Spleen (tissue), 11 donors: ENCODE results near the gene NGRN. TPM values are rescaled to one million over a fixed set of nuclear protein-coding genes. Genes with fewer than 3 reads are reported as not detected.
"Not testable (repeated sequence)": the region's sequence is repeated elsewhere in the genome, so short reads cannot be mapped to it uniquely, and the experiment has no call there.

Source experiments
- DNase-seq: peaks from one replicate; pipeline ENCODE4 v3.0.0-alpha.2; 2020
- H3K27ac ChIP-seq, 8 donors: fragments of 200-600 bp; sonication (generic) in 7 of 8; 1 replicate in 4 of 8; 2 replicates in 4 of 8; pipeline versions ENCODE4 v1.5.0 to v1.8.0; 2016 to 2021; ENCODE audit warnings: inconsistent platforms in 4 of 8, mild to moderate bottlenecking in 4 of 8, moderate library complexity in 1 of 8
- H3K27me3 ChIP-seq, 7 donors: fragments of 200-600 bp; sonication (generic) in 6 of 7; replicated peaks in 1 of 7; 1 replicate in 4 of 7; 2 replicates in 3 of 7; pipeline versions ENCODE4 v1.5.0 to v1.8.0; 2016 to 2021; ENCODE audit warnings: inconsistent platforms in 3 of 7, mild to moderate bottlenecking in 1 of 7
- H3K36me3 ChIP-seq, 6 donors: fragments of 200-600 bp; sonication (generic) in 5 of 6; 1 replicate in 4 of 6; 2 replicates in 2 of 6; pipeline versions ENCODE4 v1.5.0 to v1.8.0; 2016 to 2021; ENCODE audit warnings: inconsistent platforms in 2 of 6
- H3K4me1 ChIP-seq, 6 donors: fragments of 200-600 bp; sonication (generic) in 5 of 6; 1 replicate in 3 of 6; 2 replicates in 3 of 6; pipeline versions ENCODE4 v1.5.0 to v1.8.0; 2016 to 2021; ENCODE audit warnings: inconsistent platforms in 3 of 6
- H3K4me3 ChIP-seq, 8 donors: fragments of 200-600 bp; sonication (generic) in 7 of 8; 1 replicate in 4 of 8; 2 replicates in 4 of 8; pipeline versions ENCODE4 v1.5.0 to v1.8.0; 2016 to 2021; ENCODE audit warnings: inconsistent platforms in 4 of 8, mild to moderate bottlenecking in 4 of 8, moderate library complexity in 2 of 8
- H3K9me3 ChIP-seq, 8 donors: fragments of 200-600 bp; sonication (generic) in 7 of 8; 1 replicate in 4 of 8; 2 replicates in 4 of 8; pipeline versions ENCODE4 v1.5.0 to v1.8.0; 2016 to 2021; ENCODE audit warnings: inconsistent platforms in 4 of 8
- CTCF ChIP-seq, 11 experiments: fragments of 200-600 bp in 7 of 11; fragments of 450-650 bp in 4 of 11; sonication (generic) in 4 of 11; IDR thresholded peaks in 8 of 11; conservative IDR thresholded peaks in 3 of 11; 1 replicate in 7 of 11; 2 replicates in 4 of 11; pipeline versions ENCODE4 v1.4.0 to v1.8.0; 2016 to 2021; ENCODE audit warnings: antibody characterized with exemption in 11 of 11, inconsistent platforms in 4 of 11, mild to moderate bottlenecking in 1 of 11
- POLR2A ChIP-seq, 3 donors: fragments of 450-650 bp; IDR thresholded peaks; one replicate each; pipeline ENCODE4 v1.5.1; 2017; ENCODE audit warnings: antibody characterized with exemption in 3 of 3, mild to moderate bottlenecking in 1 of 3
- POLR2AphosphoS5 ChIP-seq, 3 donors: sonication (generic); formaldehyde crosslinking; IDR thresholded peaks; one replicate each; pipeline ENCODE4 v1.5.1; 2017; ENCODE audit warnings: antibody characterized with exemption in 3 of 3
- WGBS, 5 donors: extraction: QIAGEN DNeasy Blood & Tissue Kit in 3 of 5; methylation state at CpG; one replicate each; pipeline versions ENCODE4 v1.1.5 to v1.1.7; 2013 to 2018; 5-methylcytosine and 5-hydroxymethylcytosine counted together
- intact Hi-C: fragments of 100-400 bp; cut with DNase I; formaldehyde crosslinking; loops from one replicate; pipeline ENCODE4 v1.15.0; 2023; ENCODE audit warnings: low total_unique reads
- polyA plus RNA-seq, 3 donors: library from polyadenylated mRNA; stranded (reverse); fragments of 200-250 nt; gene quantifications; one replicate each; pipeline ENCODE4 v1.2.1, GENCODE V29; 2013
- total RNA-seq, 7 donors: library from RNA; depleted of rRNA in 3 of 7; stranded (reverse); fragments of >200 nt in 3 of 7; fragmentation: NEBNext Ultra II Directional in 4 of 7; extraction: Animal tissue kit (Norgen Biotek cat#: 25700) in 4 of 7; gene quantifications; one replicate each; pipeline versions ENCODE4 v1.1.0 to v1.2.1, GENCODE V29; 2016 to 2021
- donor health status: healthy with polysubstance abuse.
- donor health status: DM: no; HTN: no; CAD: no; lungs with moderate emphysema.
- donor health status: DM: no; HTN: no; CAD: no.
- donor health status: Bipolar disorder and iron deficiency.
- donor health status: healthy.
- donor health status: DM: no; HTN: no; CAD: no.
- donor health status: DM: yes; HTN: yes; CAD: no.

NGRN gene
- total and polyA plus RNA-seq, 10 donors = 27.2 to 53.2 (median 46.6) TPM

- 65 to 84% (median 70%) methylated on average over 1 of the region's 1 CpG for WGBS, 5 donors
- Histone ChIP-seq H3K27ac (no peak overlapping the region), H3K9me3 (no peaks in the 10 kb centered on the region), H3K27me3 (no peaks in the 10 kb centered on the region), H3K4me3 (peak overlapping the region in 3 of 8 donors; percentile 66 to 91 (median 70)), H3K36me3 (peaks cover 0 to 65% (median 34%) of the 10 kb centered on the region in 6 donors), H3K4me1 (peaks cover 48 to 91% (median 68%) of the 10 kb centered on the region in 6 donors)
- intact Hi-C loops = no loop called here
- TF ChIP-seq CTCF (IDR thresholded peaks at IDR 0.05 in 8 of 11, conservative IDR thresholded peaks at IDR 0.05 in 3 of 11) (no peak), POLR2A (IDR thresholded peaks at IDR 0.05) (no peak), POLR2AphosphoS5 (IDR thresholded peaks at IDR 0.05) (no peak)
- DNase-seq = no peak
These were observed 2.9 kb downstream of the NGRN start for GRCh38 chr15:90268415-90268814.

- no peaks in the 10 kb centered on the region for H3K9me3 ChIP-seq
- H3K36me3 ChIP-seq = peaks cover 0 to 87% (median 48%) of the 10 kb centered on the region in 6 donors
- DNase-seq = no peak
- intact Hi-C loops = no loop called here
- peak overlapping the region in 3 of 8 donors; percentile 14 to 61 (median 55) for H3K27ac ChIP-seq
- no peak for TF ChIP-seq CTCF (IDR thresholded peaks at IDR 0.05 in 8 of 11, conservative IDR thresholded peaks at IDR 0.05 in 3 of 11)
- TF ChIP-seq POLR2AphosphoS5 (IDR thresholded peaks at IDR 0.05) = no peak
- TF ChIP-seq POLR2A (IDR thresholded peaks at IDR 0.05) = no peak
- H3K4me1 ChIP-seq = peaks cover 40 to 76% (median 56%) of the 10 kb centered on the region in 6 donors
- H3K27me3 ChIP-seq = no peaks in the 10 kb centered on the region
- WGBS, 5 donors = 92 to 97% (median 93%) methylated on average over 10 of the region's 10 CpGs
- H3K4me3 ChIP-seq = no peak overlapping the region
These were observed 5.2 kb downstream of the NGRN start for GRCh38 chr15:90270502-90271150.

- TF ChIP-seq POLR2AphosphoS5 (IDR thresholded peaks at IDR 0.05) (no peak), CTCF (IDR thresholded peaks at IDR 0.05 in 8 of 11, conservative IDR thresholded peaks at IDR 0.05 in 3 of 11) (no peak), POLR2A (IDR thresholded peaks at IDR 0.05) (no peak)
- Histone ChIP-seq H3K27me3 (no peaks in the 10 kb centered on the region), H3K4me3 (no peak overlapping the region), H3K4me1 (peaks cover 38 to 70% (median 53%) of the 10 kb centered on the region in 6 donors), H3K36me3 (peaks cover 0 to 94% (median 51%) of the 10 kb centered on the region in 6 donors), H3K27ac (peak overlapping the region in 5 of 8 donors; percentile 17 to 61 (median 29)), H3K9me3 (no peaks in the 10 kb centered on the region)
- WGBS, 5 donors = 61 to 78% (median 69%) methylated on average over 7 of the region's 7 CpGs
- intact Hi-C loops = no loop called here
- DNase-seq = no peak
These were observed 6.1 kb downstream of the NGRN start for GRCh38 chr15:90271459-90272166.

- H3K27ac ChIP-seq, H3K4me3 ChIP-seq, H3K4me1 ChIP-seq, H3K27me3 ChIP-seq, H3K9me3 ChIP-seq, DNase-seq, intact Hi-C loops: not testable (repeated sequence)
- peaks cover 0 to 28% (median 19%) of the 10 kb centered on the region in 6 donors for H3K36me3 ChIP-seq
- whole genome bisulfite sequencing, 5 donors = 95 to 98% (median 96%) methylated on average over 12 of the region's 12 CpGs
These were observed 13.0 kb downstream of the NGRN start for GRCh38 chr15:90278467-90278866.

- 90 to 96% (median 92%) methylated on average over 5 of the region's 5 CpGs for WGBS, 5 donors
- DNase-seq, H3K27me3 ChIP-seq: not testable (repeated sequence)
These were observed 15.3 kb downstream of the NGRN start for GRCh38 chr15:90280743-90281142.

GRCh38 chr15:90281637-90282036, 16.2 kb downstream of the NGRN start:
- H3K36me3 ChIP-seq, H3K4me3 ChIP-seq, H3K27me3 ChIP-seq, H3K27ac ChIP-seq, DNase-seq, H3K9me3 ChIP-seq, intact Hi-C loops, H3K4me1 ChIP-seq: not testable (repeated sequence)
- WGBS, 5 donors = 66 to 83% (median 69%) methylated on average over 5 to 6 of the region's 6 CpGs

More at GRCh38 chr15:90280743-90281142, 15.3 kb downstream of the NGRN start:
- H3K27ac ChIP-seq, H3K9me3 ChIP-seq, intact Hi-C loops, H3K4me1 ChIP-seq, H3K4me3 ChIP-seq, H3K36me3 ChIP-seq: not testable (repeated sequence)
